ENCODE data around the gene HLA-B.

Gene HLA-B

GRCh38 chr6:31354864-31355582 is 2.0 kb downstream of the HLA-B start:
- no peak for TF ChIP-seq CTCF (IDR thresholded peaks at IDR 0.05; ENCODE audit: low read depth, low read length)
- DNase-seq (ENCODE audit: extremely low read depth, low read depth) = no peak

- DNase-seq (ENCODE audit: extremely low read depth, low read depth) = no peak
- TF ChIP-seq CTCF (IDR thresholded peaks at IDR 0.05; ENCODE audit: low read depth, low read length) = no peak
These were observed 2.7 kb downstream of the HLA-B start for GRCh38 chr6:31354158-31354863.

GRCh38 chr6:31353384-31353945 is 3.5 kb downstream of the HLA-B start:
- no peak for TF ChIP-seq CTCF (IDR thresholded peaks at IDR 0.05; ENCODE audit: low read depth, low read length)
- no peak for DNase-seq (ENCODE audit: extremely low read depth, low read depth)

GRCh38 chr6:31352683-31353383 is 4.1 kb downstream of the HLA-B start:
- no peak for TF ChIP-seq CTCF (IDR thresholded peaks at IDR 0.05; ENCODE audit: low read depth, low read length)
- no peak for DNase-seq (ENCODE audit: extremely low read depth, low read depth)

GRCh38 chr6:31352310-31352682 is 4.7 kb downstream of the HLA-B start:
- no peak for DNase-seq (ENCODE audit: extremely low read depth, low read depth)
- TF ChIP-seq CTCF (IDR thresholded peaks at IDR 0.05; ENCODE audit: low read depth, low read length) = no peak

- DNase-seq (ENCODE audit: extremely low read depth, low read depth) = no peak
- TF ChIP-seq CTCF (IDR thresholded peaks at IDR 0.05; ENCODE audit: low read depth, low read length) = no peak
These were observed 5.3 kb downstream of the HLA-B start for GRCh38 chr6:31351401-31352309.

Data from AG09319 (cell line).